ENCODE results near the gene KCNE5. TPM values are rescaled to one million over a fixed set of nuclear protein-coding genes. Genes with fewer than 3 reads are reported as not detected.

The KCNE5 gene
- total RNA-seq, result under 1 TPM; under 0.01 to 0.33 TPM

GRCh38 chrX:109624641-109625616 is at the start of gene KCNE5:
Gene KCNE5 (minus strand): TSS chrX:109625172. CDS start chrX:109625020, 152 bp downstream.

Small RNAs within 50 kb of the gene (small RNA-seq; reads per million reads assigned to genes)
- 0 reads per million in 2 donors for gene AL118496.2

Other genes with a start within 250 kb of the KCNE5 start
- gene GUCY2F, start 143.1 kb downstream of the KCNE5 start, total RNA-seq, result not detected
- gene NXT2, start 88.3 kb downstream of the KCNE5 start, total RNA-seq, result 1 to 10 TPM; 9.0 to 10.0 TPM
- 10 to 100 TPM; 58.8 to 89.6 TPM for gene ACSL4, start 108.1 kb upstream of the KCNE5 start, total RNA-seq